PC-9 (cell line): Measurements from ENCODE around the gene GPATCH2L. TPM values are rescaled to one million over a fixed set of nuclear protein-coding genes. Genes with fewer than 3 reads are reported as not detected.

Experiments used
- BruUV-seq: library from RNA; stranded (reverse); fragments of 400-500 nt; replicated peaks from 2 replicates; lab custom pipeline; 2021; lab: Mats Ljungman, UMichigan
- CTCF ChIA-PET: fragments of 300-600 bp; sonication (Branson Sonifier 250); formaldehyde crosslinking; loops from one replicate; lab custom pipeline; 2022; ENCODE audit warnings: antibody characterized with exemption; lab: Charles Lee
- POLR2A ChIA-PET: fragments of 300-600 bp; sonication (Branson Sonifier 250); formaldehyde crosslinking; loops from one replicate; lab custom pipeline; 2022; ENCODE audit warnings: antibody characterized with exemption; ENCODE audit not compliant: unreplicated experiment; lab: Charles Lee
- DNase-seq, 2 experiments: peaks; one replicate each; pipeline versions ENCODE4 v3.0.0 to v3.0.0-alpha.2; 2015 to 2022; ENCODE audit warnings: mixed read lengths in 1 of 2
- H2AFZ ChIP-seq: fragments of 200-600 bp; sonication (generic); 2 replicates; pipeline ENCODE4 v1.8.1; 2017; ENCODE audit warnings: antibody characterized with exemption
- H3F3A ChIP-seq: fragments of 200-600 bp; sonication (generic); 2 replicates; pipeline ENCODE4 v1.8.1; 2017; ENCODE audit warnings: antibody characterized with exemption, mild to moderate bottlenecking, low read depth; ENCODE audit not compliant: insufficient read depth
- H3K27ac ChIP-seq: fragments of 200-600 bp; sonication (generic); 2 replicates; pipeline ENCODE4 v1.6.1; 2016; ENCODE audit warnings: mixed run types
- H3K27me3 ChIP-seq: fragments of 200-600 bp; sonication (generic); 2 replicates; pipeline ENCODE4 v1.6.1; 2016; ENCODE audit warnings: low read depth, mixed run types; ENCODE audit not compliant: insufficient read depth
- H3K36me3 ChIP-seq: fragments of 200-600 bp; sonication (generic); 2 replicates; pipeline ENCODE4 v1.6.1; 2016; ENCODE audit warnings: low read depth, mixed run types
- H3K4me1 ChIP-seq: fragments of 200-600 bp; sonication (generic); replicated peaks from 2 replicates; pipeline ENCODE4 v1.6.1; 2016; ENCODE audit warnings: mixed run types; ENCODE audit not compliant: insufficient read depth
- H3K4me2 ChIP-seq: fragments of 200-600 bp; sonication (generic); 2 replicates; pipeline ENCODE4 v1.6.1; 2017; ENCODE audit warnings: mixed run types
- H3K4me3 ChIP-seq: fragments of 200-600 bp; sonication (generic); 2 replicates; pipeline ENCODE4 v1.6.1; 2016; ENCODE audit warnings: mixed run types
- H3K79me2 ChIP-seq: fragments of 200-600 bp; sonication (generic); 2 replicates; pipeline ENCODE4 v1.6.1; 2017; ENCODE audit warnings: low read depth, mixed run types
- H3K9me2 ChIP-seq: fragments of 200-600 bp; sonication (generic); 2 replicates; pipeline ENCODE4 v1.8.1; 2017; ENCODE audit warnings: mild to moderate bottlenecking; ENCODE audit not compliant: insufficient read depth
- H3K9me3 ChIP-seq: fragments of 200-600 bp; sonication (generic); 2 replicates; pipeline ENCODE4 v1.8.1; 2016; ENCODE audit warnings: low read depth; ENCODE audit not compliant: insufficient read depth
- H4K20me1 ChIP-seq: fragments of 200-600 bp; sonication (generic); 2 replicates; pipeline ENCODE4 v1.8.1; 2017; ENCODE audit not compliant: insufficient read depth
- CTCF ChIP-seq: fragments of 200-600 bp; sonication (generic); conservative IDR thresholded peaks from 2 replicates; pipeline ENCODE4 v1.6.1; 2017; ENCODE audit warnings: mixed run types, antibody characterized with exemption, mild to moderate bottlenecking, moderate library complexity
- EZH2 ChIP-seq: fragments of 200-600 bp; sonication (generic); IDR thresholded peaks from 2 replicates; pipeline ENCODE4 v1.8.0; 2017; ENCODE audit warnings: antibody characterized with exemption, low read depth
- intact Hi-C: fragments of 100-400 bp; cut with micrococcal nuclease; formaldehyde crosslinking; loops from one replicate; pipeline ENCODE4 v1.10.0; 2022; ENCODE audit not compliant: unreplicated experiment
- total RNA-seq: library from RNA; stranded (reverse); gene quantifications from 2 replicates; pipeline ENCODE4 v1.2.3, GENCODE V29; 2021

The GPATCH2L gene
- total RNA-seq, 1 experiment from 2014 or later = 124 TPM

GRCh38 chr14:76245097-76245496 lies 93.4 kb downstream of the GPATCH2L start:
- no peak overlapping the region for H3K4me2 ChIP-seq
- intact Hi-C loops = no loop called here
- H2AFZ ChIP-seq = no peak overlapping the region
- no peaks in the 10 kb centered on the region for H3K36me3 ChIP-seq
- no peaks in the 10 kb centered on the region for H4K20me1 ChIP-seq
- no peaks in the 10 kb centered on the region for H3F3A ChIP-seq
- BruUV-seq = no TSS peak
- H3K4me1 ChIP-seq = no peaks in the 10 kb centered on the region
- peaks cover 71% of the 10 kb centered on the region for H3K27me3 ChIP-seq
- no peaks in the 10 kb centered on the region; the same call in 1 of the 2 replicates for H3K9me2 ChIP-seq
- H3K4me3 ChIP-seq = no peak overlapping the region
- H3K9me3 ChIP-seq = no peaks in the 10 kb centered on the region; the same call in 1 of the 2 replicates
- no peak for TF ChIP-seq EZH2
- no peak for TF ChIP-seq CTCF
- POLR2A ChIA-PET = no interaction called here
- no peak overlapping the region for H3K27ac ChIP-seq
- no peaks in the 10 kb centered on the region for H3K79me2 ChIP-seq
- CTCF ChIA-PET = no interaction called here
- DNase-seq = peak in 1 of 2 experiments; percentile 62

GRCh38 chr14:76250302-76250701 lies 98.6 kb downstream of the GPATCH2L start:
- CTCF ChIA-PET = no interaction called here

GRCh38 chr14:76252471-76252870 lies 100.7 kb downstream of the GPATCH2L start:
- Histone ChIP-seq H3K27ac (no peak overlapping the region), H3K79me2 (no peaks in the 10 kb centered on the region), H3K9me2 (no peaks in the 10 kb centered on the region), H3K4me2 (no peak overlapping the region), H4K20me1 (no peaks in the 10 kb centered on the region), H3K4me3 (no peak overlapping the region), H3K36me3 (no peaks in the 10 kb centered on the region), H3K9me3 (no peaks in the 10 kb centered on the region; the same call in 1 of the 2 replicates), H2AFZ (no peak overlapping the region), H3K4me1 (no peaks in the 10 kb centered on the region), H3K27me3 (peaks cover 100% of the 10 kb centered on the region), H3F3A (no peaks in the 10 kb centered on the region)
- ChIA-PET CTCF (no interaction called here), POLR2A (no interaction called here)
- TF ChIP-seq EZH2 (no peak), CTCF (no peak)
- DNase-seq = no peak
- intact Hi-C loops = no loop called here
- BruUV-seq = no TSS peak

More at GRCh38 chr14:76250302-76250701, 98.6 kb downstream of the GPATCH2L start:
- Histone ChIP-seq H3F3A (no peaks in the 10 kb centered on the region), H3K4me3 (no peak overlapping the region), H3K27me3 (peaks cover 100% of the 10 kb centered on the region), H3K9me2 (no peaks in the 10 kb centered on the region; the same call in 1 of the 2 replicates), H3K9me3 (no peaks in the 10 kb centered on the region; the same call in 1 of the 2 replicates), H2AFZ (no peak overlapping the region), H4K20me1 (no peaks in the 10 kb centered on the region), H3K79me2 (no peaks in the 10 kb centered on the region), H3K4me2 (no peak overlapping the region), H3K4me1 (no peaks in the 10 kb centered on the region), H3K36me3 (no peaks in the 10 kb centered on the region), H3K27ac (no peak overlapping the region)
- POLR2A ChIA-PET = no interaction called here
- intact Hi-C loops = no loop called here
- DNase-seq = no peak
- no TSS peak for BruUV-seq
- TF ChIP-seq EZH2 (no peak), CTCF (no peak)
